ENCODE measurements around the gene ZNF160. TPM values are rescaled to one million over a fixed set of nuclear protein-coding genes. Genes with fewer than 3 reads are reported as not detected.

The ZNF160 gene
- total RNA-seq, 4 donors from 2014 or later, result 11.7 to 36.6 (median 13.5) TPM

DNA sequence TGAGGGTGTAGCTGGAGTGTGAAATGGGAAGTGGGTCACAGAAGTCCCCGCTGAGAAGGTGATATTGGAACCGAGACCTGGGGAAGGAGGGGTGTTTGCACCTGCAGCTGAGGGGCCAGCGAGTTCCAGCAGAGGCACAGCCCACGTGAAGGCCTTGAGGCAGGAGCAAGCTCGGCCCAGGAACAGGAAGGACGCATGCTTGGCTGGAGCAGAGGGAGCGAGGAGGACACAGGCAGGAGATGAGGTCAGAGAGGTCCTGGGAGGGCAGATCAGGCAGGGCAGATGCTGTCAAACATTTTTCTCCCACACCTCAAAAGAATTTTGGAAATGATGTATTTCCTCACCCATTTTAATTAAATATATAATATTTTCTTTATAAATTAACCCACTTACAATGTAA, 20.2 kb upstream of the ZNF160 start:
- intact Hi-C loops (cut with DNase I), result no loop called here
- WGBS, 2 donors, result 81 to 83% methylated on average over 7 of the region's 7 CpGs
- peaks cover 0 to 29% (median 0%) of the 10 kb centered on the region in 3 donors for H3K9me3 ChIP-seq
- no peaks in the 10 kb centered on the region for H3K4me1 ChIP-seq
- H3K4me3 ChIP-seq, result no peak overlapping the region
- H3K27ac ChIP-seq, result no peak overlapping the region
- peaks cover 0 to 12% (median 0%) of the 10 kb centered on the region in 3 donors for H3K36me3 ChIP-seq
- no peak for TF ChIP-seq POLR2A (IDR thresholded peaks at IDR 0.05)
- TF ChIP-seq, protein P1, sequence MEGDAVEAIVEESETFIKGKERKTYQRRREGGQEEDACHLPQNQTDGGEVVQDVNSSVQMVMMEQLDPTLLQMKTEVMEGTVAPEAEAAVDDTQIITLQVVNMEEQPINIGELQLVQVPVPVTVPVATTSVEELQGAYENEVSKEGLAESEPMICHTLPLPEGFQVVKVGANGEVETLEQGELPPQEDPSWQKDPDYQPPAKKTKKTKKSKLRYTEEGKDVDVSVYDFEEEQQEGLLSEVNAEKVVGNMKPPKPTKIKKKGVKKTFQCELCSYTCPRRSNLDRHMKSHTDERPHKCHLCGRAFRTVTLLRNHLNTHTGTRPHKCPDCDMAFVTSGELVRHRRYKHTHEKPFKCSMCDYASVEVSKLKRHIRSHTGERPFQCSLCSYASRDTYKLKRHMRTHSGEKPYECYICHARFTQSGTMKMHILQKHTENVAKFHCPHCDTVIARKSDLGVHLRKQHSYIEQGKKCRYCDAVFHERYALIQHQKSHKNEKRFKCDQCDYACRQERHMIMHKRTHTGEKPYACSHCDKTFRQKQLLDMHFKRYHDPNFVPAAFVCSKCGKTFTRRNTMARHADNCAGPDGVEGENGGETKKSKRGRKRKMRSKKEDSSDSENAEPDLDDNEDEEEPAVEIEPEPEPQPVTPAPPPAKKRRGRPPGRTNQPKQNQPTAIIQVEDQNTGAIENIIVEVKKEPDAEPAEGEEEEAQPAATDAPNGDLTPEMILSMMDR (IDR thresholded peaks at IDR 0.05), result no peak
- no peaks in the 10 kb centered on the region for H3K27me3 ChIP-seq
- no peak for DNase-seq

DNA sequence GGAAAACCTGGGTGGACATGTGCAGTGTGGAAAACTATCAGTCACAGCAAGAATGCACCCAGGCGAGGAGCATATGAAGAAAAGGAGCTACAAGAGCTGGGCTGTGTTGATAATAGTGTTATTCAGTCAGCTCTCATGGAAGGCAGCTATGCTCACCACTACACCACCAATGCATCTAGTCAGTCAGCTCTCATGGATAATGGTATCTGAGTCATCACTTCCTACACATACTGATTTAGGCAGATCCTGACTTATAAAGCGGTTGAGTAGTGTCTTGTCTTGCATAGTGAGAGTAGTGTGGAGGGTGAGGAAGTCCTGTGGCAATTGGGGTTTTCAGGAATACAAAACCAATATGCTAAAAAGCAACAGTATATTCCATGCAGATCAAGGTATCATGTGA, 9.1 kb upstream of the ZNF160 start:
- Histone ChIP-seq H3K36me3 (peaks cover 0 to 68% (median 6%) of the 10 kb centered on the region in 3 donors), H3K27me3 (no peaks in the 10 kb centered on the region), H3K27ac (no peak overlapping the region), H3K4me1 (no peaks in the 10 kb centered on the region), H3K9me3 (peaks cover 0 to 34% (median 19%) of the 10 kb centered on the region in 3 donors), H3K4me3 (no peak overlapping the region)
- no peak for DNase-seq
- intact Hi-C loops (cut with DNase I), result no loop called here
- 78 to 94% methylated on average over 2 of the region's 2 CpGs for WGBS, 2 donors
- no peak for TF ChIP-seq POLR2A (IDR thresholded peaks at IDR 0.05)
- TF ChIP-seq, protein P1 (IDR thresholded peaks at IDR 0.05), result no peak

DNA sequence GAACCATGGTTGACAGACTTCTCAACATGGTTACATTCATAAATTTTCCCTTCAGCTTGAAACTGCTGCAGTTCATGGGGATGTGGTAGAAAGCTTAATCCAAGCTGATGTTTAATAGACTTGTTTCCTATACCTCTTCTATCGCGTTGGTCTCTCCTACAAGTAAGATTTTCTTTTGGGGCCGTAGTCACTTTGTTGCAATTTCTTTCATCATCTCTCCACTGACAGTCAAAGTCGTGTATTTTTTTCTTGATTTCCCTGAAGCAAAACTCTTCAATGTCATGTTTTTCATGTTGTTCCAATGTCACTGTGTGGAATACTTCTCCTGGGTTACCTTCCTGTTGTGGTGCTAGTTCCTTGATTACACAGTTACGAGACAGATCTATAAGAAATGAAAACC, 6.3 kb upstream of the ZNF160 start:
- no peak overlapping the region for H3K27ac ChIP-seq
- no peak overlapping the region for H3K4me3 ChIP-seq
- peaks cover 0 to 40% (median 2%) of the 10 kb centered on the region in 3 donors for H3K36me3 ChIP-seq
- no peak for DNase-seq
- no peaks in the 10 kb centered on the region for H3K4me1 ChIP-seq
- TF ChIP-seq, protein P1 (IDR thresholded peaks at IDR 0.05), result no peak
- no peak for TF ChIP-seq POLR2A (IDR thresholded peaks at IDR 0.05)
- WGBS, 2 donors, result 86 to 89% methylated on average over 5 of the region's 5 CpGs
- H3K27me3 ChIP-seq, result no peaks in the 10 kb centered on the region
- H3K9me3 ChIP-seq, result peaks cover 0 to 21% (median 6%) of the 10 kb centered on the region in 3 donors
- intact Hi-C loops (cut with DNase I), result no loop called here

DNA sequence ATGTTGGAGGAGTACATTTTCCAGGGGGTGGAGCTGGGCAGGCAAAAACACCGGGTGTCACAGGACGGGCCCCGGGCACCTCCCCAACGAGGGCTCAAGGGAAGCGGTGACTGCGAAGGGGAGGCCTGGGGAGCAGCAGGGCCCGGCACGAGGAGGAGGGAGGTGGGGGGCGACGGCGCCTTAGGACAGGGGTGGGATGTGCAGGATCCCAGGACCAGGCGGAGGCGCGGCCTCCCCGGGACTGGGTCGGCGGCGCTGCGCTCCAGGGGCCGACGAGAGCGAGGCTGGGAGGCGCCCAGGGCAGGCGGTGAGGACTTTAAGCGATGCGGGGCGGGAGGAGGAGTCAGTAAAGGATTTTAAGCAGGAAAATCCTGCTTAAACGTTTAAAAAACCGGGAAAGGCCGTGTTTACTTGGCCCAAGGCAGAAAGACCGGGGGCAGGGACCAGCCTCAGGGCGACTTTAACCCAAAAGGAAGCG, 427 bp downstream of the ZNF160 start:
- 0% methylated on average over 3 to 18 of the region's 33 CpGs for whole genome bisulfite sequencing, 2 donors
- Histone ChIP-seq H3K36me3 (peaks cover 0 to 24% (median 0%) of the 10 kb centered on the region in 3 donors), H3K27me3 (no peaks in the 10 kb centered on the region), H3K4me3 (peak overlapping the region; percentile 53 to 97 (median 84)), H3K27ac (peak overlapping the region; percentile 84 to 95 (median 92)), H3K4me1 (peaks cover 8 to 37% (median 18%) of the 10 kb centered on the region in 3 donors), H3K9me3 (no peaks in the 10 kb centered on the region)
- intact Hi-C loops (cut with DNase I), result no loop called here
- TF ChIP-seq POLR2A (IDR thresholded peaks at IDR 0.05), result no peak
- TF ChIP-seq, protein P1 (IDR thresholded peaks at IDR 0.05), result no peak
- DNase-seq, result no peak

DNA sequence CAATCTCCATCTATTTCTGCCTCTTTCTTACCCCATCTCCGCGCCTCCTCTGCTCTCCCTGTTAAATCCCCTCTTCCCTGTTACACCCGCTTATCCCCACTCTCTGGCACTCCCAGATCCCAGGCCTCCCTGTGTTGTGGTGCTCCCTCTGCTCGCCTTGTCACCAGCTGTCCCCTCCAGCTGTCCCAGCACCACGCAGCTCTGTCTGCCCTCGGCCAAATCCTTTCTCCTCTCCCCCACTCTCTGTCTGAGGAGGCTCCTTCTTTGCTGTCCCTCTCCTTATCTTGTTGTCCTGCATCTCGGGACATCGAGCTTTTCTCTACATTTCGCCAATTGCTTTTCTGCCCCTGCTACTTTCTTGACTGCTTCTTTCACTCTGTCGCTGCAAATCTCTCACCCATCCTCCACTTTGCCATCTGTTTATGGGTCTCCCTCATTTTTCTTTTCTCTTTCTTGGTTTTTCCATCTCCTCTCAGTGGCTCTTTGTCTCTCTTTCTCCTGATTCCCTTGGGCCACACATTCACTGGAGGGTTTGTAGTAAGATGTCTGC, 941 bp downstream of the ZNF160 start:
- peak overlapping the region in 3 of 4 donors; percentile 84 to 95 (median 90) for H3K27ac ChIP-seq
- H3K4me3 ChIP-seq, result peak overlapping the region; percentile 53 to 97 (median 84)
- 32 to 42% methylated on average over 10 of the region's 10 CpGs for WGBS, 2 donors
- no peaks in the 10 kb centered on the region for H3K27me3 ChIP-seq
- peaks cover 8 to 40% (median 18%) of the 10 kb centered on the region in 3 donors for H3K4me1 ChIP-seq
- intact Hi-C loops (cut with DNase I), result no loop called here
- no peaks in the 10 kb centered on the region for H3K9me3 ChIP-seq
- no peak for DNase-seq
- no peak for TF ChIP-seq POLR2A (IDR thresholded peaks at IDR 0.05)
- TF ChIP-seq, protein P1 (IDR thresholded peaks at IDR 0.05), result no peak
- peaks cover 0 to 30% (median 0%) of the 10 kb centered on the region in 3 donors for H3K36me3 ChIP-seq

Measured in esophagus squamous epithelium (tissue), 5 donors.